ENCODE data around the gene APPBP2. TPM values are rescaled to one million over a fixed set of nuclear protein-coding genes. Genes with fewer than 3 reads are reported as not detected.
"Not testable (repeated sequence)": the region's sequence is repeated elsewhere in the genome, so short reads cannot be mapped to it uniquely, and the experiment has no call there.

The APPBP2 gene
- total and polyA plus RNA-seq, 2 of the 8 experiments (the other 6 are each of a cell fraction or from before 2014, with no cell fraction given) = 3.3 to 18.0 TPM

GRCh38 chr17:60419003-60419402, 107.0 kb downstream of the APPBP2 start:
- H3K56ac ChIP-seq (replicated peaks; ENCODE audit: insufficient read length, low read depth, low read length); H3K14ac ChIP-seq (ENCODE audit: insufficient read length); H3K79me1 ChIP-seq (ENCODE audit: low read depth, low read length); H2BK5ac ChIP-seq (ENCODE audit: low read depth, low read length); H2AFZ ChIP-seq (ENCODE audit: low read length); H3K4me3 ChIP-seq (ENCODE audit: extremely low read depth in 1 of 4, insufficient read depth in 2 of 4, low read depth in 3 of 4, low read length in 4 of 4); H4K20me1 ChIP-seq (replicated peaks in 1 of 2; ENCODE audit: control insufficient read depth in 1 of 2, insufficient read depth in 2 of 2, low read length in 2 of 2); H3K36me3 ChIP-seq (ENCODE audit: control insufficient read depth in 2 of 4, insufficient read depth in 4 of 4, low read length in 3 of 4); H2AK5ac ChIP-seq (ENCODE audit: low read depth, low read length); H4K5ac ChIP-seq (ENCODE audit: insufficient read length, low read depth, low read length); H2BK120ac ChIP-seq (replicated peaks; ENCODE audit: low read depth, low read length); H3K4me1 ChIP-seq (replicated peaks in 1 of 4; ENCODE audit: control insufficient read depth in 3 of 4, insufficient read depth in 4 of 4, low read length in 3 of 4); H3K23ac ChIP-seq (ENCODE audit: insufficient read length); H3K27ac ChIP-seq (ENCODE audit: low read depth, low read length); H3K18ac ChIP-seq (ENCODE audit: extremely low read depth, low read length); POLR2A ChIA-PET (ENCODE audit: partially characterized antibody); H2BK15ac ChIP-seq (ENCODE audit: low read length); H3K23me2 ChIP-seq (ENCODE audit: low read depth, low read length); H3K9ac ChIP-seq (replicated peaks in 1 of 4; ENCODE audit: extremely low read depth in 1 of 4, low read depth in 3 of 4, low read length in 3 of 4); H3K4me2 ChIP-seq (ENCODE audit: insufficient read depth in 1 of 2, low read depth in 2 of 2, low read length in 2 of 2); H3K9me3 ChIP-seq (ENCODE audit: insufficient read depth in 2 of 2, low read depth in 1 of 2, low read length in 1 of 2); H3K4ac ChIP-seq (replicated peaks; ENCODE audit: insufficient read length, low read depth, low read length); H2BK20ac ChIP-seq (ENCODE audit: low read length); H2BK12ac ChIP-seq (ENCODE audit: low read depth, low read length); H4K91ac ChIP-seq (replicated peaks; ENCODE audit: insufficient read length, low read length); FAIRE-seq; DNase-seq (ENCODE audit: low read depth in 1 of 2, low spot score in 2 of 2); H3K79me2 ChIP-seq (ENCODE audit: control insufficient read depth in 1 of 2, insufficient read depth in 2 of 2, low read length in 2 of 2); H4K8ac ChIP-seq (ENCODE audit: extremely low read depth, insufficient read depth, low read length): not testable (repeated sequence)
- WGBS, 2 experiments (ENCODE audit: extremely low coverage in 1 of 2, insufficient coverage in 1 of 2, insufficient read length in 1 of 2, insufficient replicate concordance in 2 of 2, low coverage in 1 of 2, low lambda C conversion rate in 2 of 2, missing lambda C conversion rate in 1 of 2) = 90% methylated on average over 4 of the region's 4 CpGs; no CpG with 5 or more reads in 1 of the 2 experiments
- peaks cover 0 to 11% (median 9%) of the 10 kb centered on the region in 4 experiments; a peak in 4 of 7 replicates for H3K27me3 ChIP-seq (replicated peaks in 1 of 4; ENCODE audit: control insufficient read depth in 3 of 4, extremely low read depth in 1 of 4, insufficient read depth in 3 of 4, low read length in 3 of 4)
- CTCF ChIA-PET (ENCODE audit: partially characterized antibody) = interaction anchor here (0.7 to 1.2 kb wide), 6 partner anchors 8 to 188 kb away, joined by 3 to 6 read pairs (median 3); no protein-coding TSS in a partner anchor

Measured in H1 (cell line).